Measurements from ENCODE around the gene CRYGN.

The CRYGN gene

GRCh38 chr7:151483711-151483983, 43.7 kb upstream of the CRYGN start:
- Histone ChIP-seq H3K4me3 (ENCODE audit: low read length) (no peak overlapping the region), H3K79me2 (ENCODE audit: low read length) (peaks cover 98% of the 10 kb centered on the region), H4K20me1 (ENCODE audit: insufficient read depth, low read length) (peaks cover 7% of the 10 kb centered on the region; the same call in 1 of the 2 replicates), H3F3A (ENCODE audit: insufficient read depth, low read length) (no peaks in the 10 kb centered on the region), H3K4me2 (ENCODE audit: low read depth, low read length) (no peak overlapping the region), H3K9ac (ENCODE audit: low read length) (no peak overlapping the region), H3K9me3 (replicated peaks; ENCODE audit: insufficient read depth, low read length) (no peaks in the 10 kb centered on the region), H3K4me1 (ENCODE audit: low read length) (no peaks in the 10 kb centered on the region), H3K9me2 (replicated peaks; ENCODE audit: insufficient read depth, low read length) (no peaks in the 10 kb centered on the region), H3K36me3 (replicated peaks; ENCODE audit: insufficient read depth, low read length) (peaks cover 36% of the 10 kb centered on the region; the same call in 1 of the 2 replicates), H3K27ac (ENCODE audit: low read length) (no peak overlapping the region), H2AFZ (ENCODE audit: low read length) (no peak overlapping the region), H3K27me3 (replicated peaks; ENCODE audit: insufficient read depth, low read length) (no peaks in the 10 kb centered on the region)
- TF ChIP-seq EZH2phosphoT487 (IDR thresholded peaks at IDR 0.05; ENCODE audit: low read length), result no peak
- TF ChIP-seq EZH2 (optimal IDR thresholded peaks at IDR 0.05; ENCODE audit: low read depth, low read length), result no peak
- no peak for TF ChIP-seq CTCF (IDR thresholded peaks at IDR 0.05; ENCODE audit: low read length)
- DNase-seq, result no peak

GRCh38 chr7:151482883-151483710, 43.2 kb upstream of the CRYGN start:
- TF ChIP-seq EZH2 (optimal IDR thresholded peaks at IDR 0.05; ENCODE audit: low read depth, low read length), result no peak
- no peak for TF ChIP-seq EZH2phosphoT487 (IDR thresholded peaks at IDR 0.05; ENCODE audit: low read length)
- no peak for TF ChIP-seq CTCF (IDR thresholded peaks at IDR 0.05; ENCODE audit: low read length)
- H4K20me1 ChIP-seq (ENCODE audit: insufficient read depth, low read length), result peaks cover 7% of the 10 kb centered on the region; the same call in 1 of the 2 replicates
- no peak overlapping the region for H3K4me2 ChIP-seq (ENCODE audit: low read depth, low read length)
- H3K27me3 ChIP-seq (replicated peaks; ENCODE audit: insufficient read depth, low read length), result no peaks in the 10 kb centered on the region
- no peaks in the 10 kb centered on the region for H3F3A ChIP-seq (ENCODE audit: insufficient read depth, low read length)
- no peak overlapping the region for H2AFZ ChIP-seq (ENCODE audit: low read length)
- no peak overlapping the region for H3K4me3 ChIP-seq (ENCODE audit: low read length)
- H3K36me3 ChIP-seq (replicated peaks; ENCODE audit: insufficient read depth, low read length), result peaks cover 31% of the 10 kb centered on the region; the same call in 1 of the 2 replicates
- H3K9ac ChIP-seq (ENCODE audit: low read length), result no peak overlapping the region
- H3K4me1 ChIP-seq (ENCODE audit: low read length), result no peaks in the 10 kb centered on the region
- H3K79me2 ChIP-seq (ENCODE audit: low read length), result peaks cover 96% of the 10 kb centered on the region
- no peak overlapping the region for H3K27ac ChIP-seq (ENCODE audit: low read length)
- no peaks in the 10 kb centered on the region for H3K9me2 ChIP-seq (replicated peaks; ENCODE audit: insufficient read depth, low read length)
- no peak for DNase-seq
- H3K9me3 ChIP-seq (replicated peaks; ENCODE audit: insufficient read depth, low read length), result no peaks in the 10 kb centered on the region

- no peak overlapping the region for H3K9ac ChIP-seq (ENCODE audit: low read length)
- H3K27me3 ChIP-seq (replicated peaks; ENCODE audit: insufficient read depth, low read length), result no peaks in the 10 kb centered on the region
- no peak overlapping the region for H3K4me3 ChIP-seq (ENCODE audit: low read length)
- H3K9me3 ChIP-seq (replicated peaks; ENCODE audit: insufficient read depth, low read length), result no peaks in the 10 kb centered on the region
- peaks cover 11% of the 10 kb centered on the region; the same call in 1 of the 2 replicates for H4K20me1 ChIP-seq (ENCODE audit: insufficient read depth, low read length)
- H2AFZ ChIP-seq (ENCODE audit: low read length), result no peak overlapping the region
- no peaks in the 10 kb centered on the region for H3K4me1 ChIP-seq (ENCODE audit: low read length)
- no peak for DNase-seq
- H3F3A ChIP-seq (ENCODE audit: insufficient read depth, low read length), result peaks cover 5% of the 10 kb centered on the region; the same call in 1 of the 2 replicates
- H3K79me2 ChIP-seq (ENCODE audit: low read length), result peaks cover 96% of the 10 kb centered on the region
- H3K27ac ChIP-seq (ENCODE audit: low read length), result no peak overlapping the region
- no peak for TF ChIP-seq EZH2phosphoT487 (IDR thresholded peaks at IDR 0.05; ENCODE audit: low read length)
- no peak for TF ChIP-seq EZH2 (optimal IDR thresholded peaks at IDR 0.05; ENCODE audit: low read depth, low read length)
- no peak for TF ChIP-seq CTCF (IDR thresholded peaks at IDR 0.05; ENCODE audit: low read length)
- no peak overlapping the region for H3K4me2 ChIP-seq (ENCODE audit: low read depth, low read length)
- no peaks in the 10 kb centered on the region for H3K9me2 ChIP-seq (replicated peaks; ENCODE audit: insufficient read depth, low read length)
- peaks cover 38% of the 10 kb centered on the region; the same call in 1 of the 2 replicates for H3K36me3 ChIP-seq (replicated peaks; ENCODE audit: insufficient read depth, low read length)
These were observed 41.9 kb upstream of the CRYGN start for GRCh38 chr7:151481650-151482505.

Data from MM.1S (cell line).